Cerebellar cortex (tissue), 1 donor: ENCODE measurements around the gene SLC12A7.
"Not testable (repeated sequence)": the region's sequence is repeated elsewhere in the genome, so short reads cannot be mapped to it uniquely, and the experiment has no call there.

Source experiments
- DNase-seq: peaks from one replicate; pipeline ENCODE4 v3.0.0-alpha.2; 2015; ENCODE audit warnings: low spot score

Gene SLC12A7

GRCh38 chr5:1062761-1063568 is 48.9 kb downstream of the SLC12A7 start:
- no peak for DNase-seq

- no peak for DNase-seq
Measured at GRCh38 chr5:1061916-1062315, 49.9 kb downstream of the SLC12A7 start.

DNA sequence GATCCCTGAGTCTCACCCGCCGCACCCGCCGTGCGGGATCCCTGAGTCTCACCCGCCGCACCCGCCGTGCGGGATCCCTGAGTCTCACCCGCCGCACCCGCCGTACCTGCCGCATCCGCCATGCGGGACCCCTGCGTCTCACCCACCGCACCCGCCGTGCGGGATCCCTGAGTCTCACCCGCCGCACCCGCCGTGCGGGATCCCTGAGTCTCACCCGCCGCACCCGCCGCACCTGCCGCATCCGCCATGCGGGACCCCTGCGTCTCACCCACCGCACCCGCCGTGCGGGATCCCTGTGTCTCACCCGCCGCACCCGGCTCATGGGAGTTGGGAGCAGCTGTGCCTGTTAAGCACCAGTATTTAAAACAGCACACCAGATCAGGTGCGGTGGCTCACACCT is 50.6 kb downstream of the SLC12A7 start:
- DNase-seq: not testable (repeated sequence)

DNA sequence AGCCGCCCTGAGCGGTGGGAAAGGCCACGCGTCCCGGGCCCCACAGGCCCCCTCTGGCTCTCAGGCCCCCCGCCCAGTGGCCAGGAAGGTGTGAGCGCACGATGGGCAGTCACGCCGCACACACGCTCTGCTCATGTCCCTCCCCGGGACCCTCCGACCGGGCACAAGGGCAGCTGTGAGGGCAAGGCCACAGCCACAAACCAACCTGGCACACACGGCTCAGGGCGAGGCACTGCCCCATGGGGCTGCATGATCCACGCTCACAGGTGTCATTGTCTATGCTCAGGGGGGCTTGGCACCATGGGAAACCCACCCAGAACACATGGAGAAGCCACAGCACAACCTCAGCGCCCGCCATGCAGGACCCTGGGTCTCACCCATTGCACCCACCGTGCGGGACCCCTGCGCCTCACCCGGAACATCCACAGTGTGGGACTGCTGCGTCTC is 51.3 kb downstream of the SLC12A7 start:
- no peak for DNase-seq

GRCh38 chr5:1059884-1060263 is 52.0 kb downstream of the SLC12A7 start:
- DNase-seq: no peak

DNA sequence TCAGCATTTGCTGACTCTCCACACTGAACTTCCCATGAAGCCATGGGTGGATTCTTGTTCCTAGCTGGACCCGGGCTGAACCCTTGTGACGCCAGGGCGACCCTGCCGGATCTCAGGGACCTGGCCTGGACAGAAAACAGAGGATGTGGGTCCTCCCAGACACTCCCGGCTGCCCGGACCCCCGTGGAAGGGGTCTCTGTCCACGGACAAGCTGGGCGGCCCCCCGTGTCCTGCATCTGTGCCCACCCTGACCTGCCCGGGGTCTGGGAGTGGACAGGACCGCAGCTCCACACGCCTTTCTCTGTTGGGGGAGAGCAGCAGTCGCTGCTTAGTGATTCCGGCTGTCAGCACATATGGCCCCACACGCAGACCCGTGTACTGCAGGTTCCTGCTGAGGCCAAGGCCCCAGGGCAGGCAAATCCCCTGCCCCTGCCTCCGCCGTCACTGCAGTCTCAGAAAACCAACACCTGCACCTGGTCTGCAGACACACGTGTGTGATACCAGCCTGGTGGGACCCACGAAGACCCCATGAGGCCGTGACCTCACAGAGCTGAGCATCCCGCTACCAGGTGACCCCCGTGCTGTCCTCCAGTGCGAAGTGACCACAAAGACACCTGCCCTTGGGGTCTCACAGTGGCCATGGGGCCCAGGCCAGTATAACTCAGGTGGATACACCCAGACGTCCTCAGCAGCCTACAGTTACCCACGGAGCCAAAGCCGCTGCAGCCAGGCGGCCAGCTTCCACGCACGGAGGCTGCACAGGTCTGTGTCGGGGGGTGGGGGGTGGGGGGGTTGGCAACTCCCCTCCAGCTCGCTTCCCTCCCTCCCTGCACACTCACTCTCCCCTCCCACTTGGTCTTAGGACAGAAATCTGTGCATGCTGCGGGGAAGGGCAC is 52.6 kb downstream of the SLC12A7 start:
- no peak for DNase-seq

DNA sequence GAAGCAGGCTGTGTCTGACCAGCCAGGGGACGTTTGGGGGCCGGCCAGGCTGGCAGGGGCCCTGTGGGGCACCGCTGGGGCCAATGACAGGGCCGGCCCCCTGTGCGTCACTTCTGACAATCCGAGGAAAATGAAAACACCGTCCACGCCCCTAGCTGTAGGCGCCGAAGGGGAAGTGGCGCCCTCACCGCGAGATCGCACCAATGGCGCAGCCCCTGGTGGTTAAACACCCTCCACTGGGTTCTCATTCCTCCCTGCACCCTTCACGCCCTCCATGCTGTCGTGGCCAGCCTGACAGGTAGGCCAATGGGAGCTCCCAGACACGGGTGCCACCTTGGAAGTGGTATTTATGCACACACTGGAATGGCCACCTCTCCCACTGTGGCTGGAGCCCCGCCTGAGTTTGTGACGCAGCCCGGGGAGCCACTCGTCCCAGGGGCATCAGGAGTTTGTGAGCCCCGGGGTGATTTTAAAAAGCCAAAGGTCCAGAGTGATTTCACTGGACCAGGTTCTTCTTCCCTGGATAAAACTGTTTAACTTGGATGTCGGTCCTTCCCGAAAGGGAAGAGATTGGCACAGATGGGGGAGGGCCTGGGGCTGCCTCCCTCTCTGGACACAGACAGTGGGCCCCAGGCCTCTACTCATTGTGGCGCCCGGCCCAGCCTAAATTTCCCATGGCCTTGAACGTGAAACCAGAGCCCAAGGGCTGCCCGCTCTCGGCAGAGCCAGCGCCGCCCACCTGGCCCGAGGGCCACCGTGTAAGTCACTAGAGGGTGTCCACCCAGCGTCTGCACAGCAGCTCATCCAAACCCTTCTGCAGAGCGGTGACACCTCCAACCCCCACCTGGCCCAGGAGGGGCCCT is 53.5 kb downstream of the SLC12A7 start:
- DNase-seq: no peak

- DNase-seq: no peak
Measured at GRCh38 chr5:1057485-1058082, 54.3 kb downstream of the SLC12A7 start.

DNA sequence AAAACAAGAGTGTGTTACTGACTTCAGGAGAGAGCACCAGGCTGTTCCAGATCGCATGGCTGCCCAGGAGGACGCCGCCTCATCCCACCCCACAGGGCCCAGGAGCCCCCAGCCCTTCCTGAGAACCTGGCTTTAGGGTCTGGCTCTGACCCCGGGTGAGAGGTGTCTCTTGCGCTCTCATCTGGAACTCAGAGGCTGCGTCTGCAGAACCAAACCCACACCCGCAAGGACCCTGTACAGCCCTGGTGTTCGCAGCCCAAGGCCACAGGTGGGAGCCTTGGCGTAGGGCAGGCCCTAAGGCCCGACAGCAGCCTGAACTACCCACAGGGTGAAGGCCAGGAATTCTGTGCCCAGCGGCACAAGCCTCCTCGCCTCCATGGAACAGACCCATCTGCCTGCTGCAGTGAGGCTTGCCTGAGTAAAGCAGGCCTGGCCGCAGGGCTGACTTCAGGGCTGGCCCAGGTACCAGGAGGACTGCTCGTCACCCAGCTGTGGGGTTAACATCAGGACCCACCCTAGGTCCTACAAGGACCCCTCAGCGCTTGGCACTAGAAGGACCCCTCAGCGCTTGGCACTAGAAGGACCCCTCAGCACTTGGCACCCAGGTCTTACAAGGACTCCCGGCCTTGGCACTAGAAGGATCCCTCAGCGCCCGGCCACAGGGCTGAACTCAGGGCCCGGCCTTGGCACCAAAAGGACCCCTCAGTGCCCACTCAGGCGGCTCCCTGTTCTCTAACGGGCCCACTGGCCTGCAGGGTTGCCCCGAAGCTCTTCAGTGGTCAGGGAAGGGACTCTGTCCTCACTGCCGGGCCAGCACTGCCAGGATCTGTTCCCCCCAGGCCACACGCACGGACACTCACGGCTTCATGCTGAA is 55.0 kb downstream of the SLC12A7 start:
- no peak for DNase-seq

GRCh38 chr5:1055896-1056610 is 55.8 kb downstream of the SLC12A7 start:
- no peak for DNase-seq

DNA sequence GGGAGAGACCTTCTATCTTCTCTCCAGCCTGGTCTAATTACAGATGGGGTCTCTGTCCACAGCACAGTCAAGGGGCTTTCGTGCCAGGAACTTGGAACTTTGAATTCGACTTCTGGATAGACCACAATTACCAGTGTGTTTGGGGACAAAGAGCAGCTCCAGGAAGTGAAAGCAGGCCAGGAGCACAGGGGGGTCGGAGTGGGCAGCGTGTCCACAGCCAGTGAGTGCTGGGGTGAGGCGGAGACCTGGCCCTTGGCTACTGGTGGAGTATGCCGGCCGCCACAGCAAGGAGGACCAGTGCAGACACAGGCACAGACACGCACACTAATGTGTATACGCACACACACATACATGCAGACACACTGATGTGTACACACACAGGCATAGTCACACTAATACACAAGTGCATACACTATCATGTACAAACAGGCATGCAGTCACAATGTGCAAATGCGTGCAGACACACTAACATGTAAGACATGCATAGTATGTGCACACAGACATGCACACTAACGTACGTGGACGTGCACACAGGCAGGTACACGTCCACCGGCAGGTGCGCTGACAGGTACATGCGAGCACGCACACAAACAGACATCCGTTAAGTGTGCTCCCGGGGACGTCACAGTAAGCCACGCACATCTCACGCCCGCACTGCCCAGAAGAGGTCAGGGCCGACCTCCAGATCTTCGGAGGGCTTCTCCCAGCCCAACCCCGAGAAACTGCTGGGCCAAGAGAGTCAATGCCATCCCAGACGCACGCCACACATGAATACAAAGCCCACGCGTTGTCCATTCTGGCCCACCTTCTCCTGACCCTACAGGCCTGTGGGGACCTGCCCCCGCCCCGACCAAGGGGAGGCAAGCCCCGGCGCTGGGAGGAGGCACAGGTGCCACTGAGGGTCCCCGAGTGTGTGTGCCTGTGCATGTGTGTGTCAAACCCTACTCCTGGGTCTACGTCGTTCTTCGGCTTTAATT is 56.8 kb downstream of the SLC12A7 start:
- DNase-seq: no peak

GRCh38 chr5:1054018-1054798 is 57.7 kb downstream of the SLC12A7 start:
- DNase-seq: no peak

- DNase-seq: no peak
Measured at GRCh38 chr5:1053391-1054017, 58.4 kb downstream of the SLC12A7 start.

DNA sequence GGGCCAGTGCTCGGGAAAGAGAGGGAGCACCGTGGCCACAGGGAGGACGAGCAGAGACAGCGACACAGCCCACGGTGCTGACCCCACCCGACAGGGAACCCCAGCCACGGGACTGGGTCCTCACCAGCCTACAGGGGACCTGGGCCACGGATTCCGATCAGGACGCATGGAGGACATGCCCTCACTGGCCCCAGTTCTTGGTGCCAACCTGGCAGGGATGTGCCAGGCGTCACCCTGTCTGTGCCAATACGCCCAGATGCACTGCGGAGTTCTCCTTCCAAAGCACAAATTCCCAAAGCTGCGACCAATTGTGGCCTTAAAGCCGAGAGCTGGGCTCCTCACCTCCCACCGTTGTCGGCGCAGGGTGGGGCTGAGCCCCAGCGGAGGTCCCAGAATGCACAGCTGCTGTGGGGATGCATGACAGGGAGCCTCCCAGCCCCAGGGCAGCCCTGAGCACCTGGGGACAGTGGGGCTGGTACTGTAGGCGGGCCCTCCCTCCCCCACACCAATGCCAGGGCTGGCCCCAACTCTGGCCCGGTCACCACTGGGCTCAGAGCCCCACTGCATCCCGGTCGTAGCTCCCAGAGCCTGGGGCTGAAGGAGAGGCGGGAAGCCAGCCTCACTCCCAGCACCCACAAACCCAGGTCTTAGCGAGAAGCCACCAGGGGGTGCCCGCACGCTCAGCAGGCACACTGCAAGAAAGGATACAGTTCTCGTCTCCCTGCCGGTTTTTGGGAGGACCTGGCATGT is 59.0 kb downstream of the SLC12A7 start:
- DNase-seq: no peak

DNA sequence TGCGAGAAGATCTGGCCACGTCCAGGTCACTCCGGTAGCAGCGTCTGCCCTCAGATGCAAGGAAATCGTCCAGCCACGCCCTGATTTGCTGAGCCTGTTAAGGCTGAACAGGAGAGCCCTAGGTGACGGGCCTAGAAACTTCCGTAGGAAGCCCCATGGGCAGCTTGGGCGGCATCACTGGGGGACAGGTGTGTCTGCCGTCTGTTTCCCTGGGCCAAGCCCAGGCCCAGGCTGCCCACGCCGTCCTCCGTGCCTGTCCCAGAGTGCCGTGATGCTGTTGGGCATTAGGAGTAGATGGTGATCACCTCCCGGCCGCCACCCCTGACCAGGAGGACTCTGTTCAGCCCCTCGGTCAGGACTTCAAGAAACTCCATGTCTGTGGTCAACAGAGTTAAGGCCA is 59.8 kb downstream of the SLC12A7 start:
- no peak for DNase-seq

- no peak for DNase-seq
Measured at GRCh38 chr5:1051366-1051720, 60.5 kb downstream of the SLC12A7 start.
